Dermis microvascular lymphatic vessel endothelial cell (primary cell): ENCODE measurements around the gene ADRM1. TPM values are rescaled to one million over a fixed set of nuclear protein-coding genes. Genes with fewer than 3 reads are reported as not detected.

ENCODE experiments used
- DNase-seq, 2 donors: peaks; one replicate each; pipeline versions ENCODE4 v3.0.0 to v3.0.0-alpha.2; 2010; ENCODE audit warnings: low read depth in 2 of 2
- total RNA-seq: library from RNA; depleted of rRNA; stranded (reverse); fragments of >200 nt; gene quantifications from 2 replicates; pipeline ENCODE4 v1.2.1, GENCODE V29; 2014

The ADRM1 gene
- total RNA-seq, 1 donor from 2014 or later = 94.1 TPM

DNA sequence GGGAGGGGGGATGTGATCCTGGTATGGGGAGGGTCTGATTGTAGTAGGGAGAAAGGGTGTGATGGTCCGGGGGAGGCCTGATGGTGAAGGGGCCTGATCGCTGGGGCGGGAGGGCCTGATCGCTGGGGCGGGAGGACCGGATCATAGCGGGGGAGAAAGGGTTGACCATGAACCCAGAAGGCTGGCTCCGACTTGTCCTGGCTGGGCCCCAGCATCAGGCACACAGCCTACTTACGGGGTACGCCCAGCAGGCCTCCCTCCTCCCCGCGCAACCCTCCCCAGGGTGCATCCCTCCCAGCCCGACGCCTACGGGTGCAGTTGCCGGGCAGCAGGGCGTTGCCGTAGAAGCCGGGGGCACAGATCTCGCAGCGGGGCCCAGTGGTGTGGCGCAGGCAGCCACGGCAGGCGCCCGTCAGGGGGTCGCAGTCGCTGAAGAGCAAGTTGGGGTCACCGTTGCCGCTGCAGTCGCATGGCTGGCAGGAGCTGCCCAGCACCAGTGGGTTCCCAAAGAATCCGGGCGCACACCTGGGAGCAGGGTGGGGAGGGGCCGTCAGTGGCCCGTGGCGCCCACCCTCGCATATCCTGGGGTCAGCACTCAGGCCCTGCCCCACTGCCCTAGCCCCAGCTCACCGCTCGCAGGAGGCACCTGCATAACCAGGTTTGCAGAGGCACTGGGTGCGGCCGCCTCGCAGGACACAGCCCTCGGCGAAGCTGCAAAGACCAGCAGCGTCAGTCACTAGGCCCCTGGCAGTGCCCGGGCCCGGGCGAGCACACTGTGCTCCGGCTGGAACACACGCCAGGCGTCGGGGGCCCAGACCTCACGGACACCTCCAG is 20.6 kb downstream of the ADRM1 start:
- DNase-seq = no peak

DNA sequence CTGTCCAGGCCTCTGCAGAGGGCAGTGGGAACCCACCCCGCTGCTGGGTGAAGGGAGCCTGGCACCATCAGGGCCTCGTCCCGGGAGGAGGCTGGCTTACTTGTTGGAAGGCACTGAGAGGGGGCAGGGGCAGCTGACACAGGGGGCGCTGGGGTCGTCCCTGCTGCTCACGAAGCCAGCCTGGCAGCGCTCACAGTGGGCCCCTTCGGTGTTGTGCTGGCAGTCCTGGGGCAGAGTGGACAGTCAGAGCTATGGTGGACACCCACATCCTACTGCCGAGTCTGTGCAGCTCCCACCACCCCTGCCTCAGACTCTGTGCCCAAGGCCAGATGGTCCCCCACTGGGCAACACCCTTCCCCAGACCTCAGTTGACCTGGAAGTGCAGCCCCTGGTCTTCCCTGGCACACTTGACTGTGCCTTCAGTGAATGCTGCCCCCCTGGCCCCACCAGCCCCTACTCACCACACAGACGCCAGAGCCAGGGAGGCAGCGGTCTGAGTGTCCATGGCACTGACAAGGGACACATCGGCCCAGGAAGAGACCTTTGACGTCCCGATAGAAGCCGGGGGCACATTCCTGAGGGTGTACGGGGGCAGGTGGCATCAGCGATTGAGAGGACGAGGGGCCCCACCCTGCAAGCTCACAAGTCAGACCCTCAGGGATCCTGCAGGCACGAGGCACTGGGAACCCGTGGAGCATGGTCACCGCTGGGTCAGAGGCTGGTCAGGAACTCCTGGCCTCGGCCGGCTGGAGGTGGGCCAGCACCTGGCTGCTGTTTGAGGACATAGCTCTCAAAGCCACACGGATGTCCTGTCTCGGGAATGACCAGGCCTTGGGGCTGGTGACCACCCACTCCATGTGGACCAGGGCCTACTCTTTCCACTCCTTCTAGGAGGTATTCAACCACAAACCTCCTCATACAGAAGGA is 21.4 kb downstream of the ADRM1 start:
- no peak for DNase-seq

DNA sequence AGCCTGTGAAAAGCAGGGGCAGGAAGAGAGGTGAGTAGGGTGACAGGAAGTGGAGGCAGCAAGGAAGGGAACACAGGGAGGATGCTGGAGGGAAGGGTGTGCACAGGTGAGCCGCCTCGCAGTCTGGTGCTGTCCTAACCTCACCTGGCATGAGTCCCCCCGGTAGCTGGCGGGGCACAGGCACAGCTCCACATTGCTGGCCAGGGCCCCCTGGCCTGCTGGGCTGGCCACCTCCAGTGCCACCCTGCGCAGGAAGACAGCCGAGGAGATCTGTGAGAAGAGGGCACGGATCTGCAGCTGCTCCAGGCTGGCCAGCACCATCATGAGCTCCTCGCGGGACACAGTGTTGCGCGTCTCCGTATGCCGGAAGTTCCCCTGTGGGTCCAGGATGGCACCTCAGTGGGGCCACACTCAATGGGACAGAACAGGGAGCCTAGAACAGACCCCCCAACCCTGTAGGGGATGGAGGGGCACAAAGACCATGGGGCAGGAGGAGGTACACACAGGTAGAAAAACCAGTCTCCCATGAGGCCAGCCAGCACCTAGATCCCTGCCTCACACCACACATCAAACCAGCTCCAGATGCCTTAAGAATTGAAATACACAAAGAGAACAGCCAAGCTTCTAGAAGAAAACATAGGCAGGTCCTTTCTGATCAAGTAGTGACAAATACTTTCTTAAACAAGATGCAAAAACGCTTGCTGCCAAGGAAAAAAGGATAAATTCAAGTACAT is 22.5 kb downstream of the ADRM1 start:
- no peak for DNase-seq

GRCh38 chr20:62326559-62326958 is 23.8 kb downstream of the ADRM1 start:
- DNase-seq = no peak

DNA sequence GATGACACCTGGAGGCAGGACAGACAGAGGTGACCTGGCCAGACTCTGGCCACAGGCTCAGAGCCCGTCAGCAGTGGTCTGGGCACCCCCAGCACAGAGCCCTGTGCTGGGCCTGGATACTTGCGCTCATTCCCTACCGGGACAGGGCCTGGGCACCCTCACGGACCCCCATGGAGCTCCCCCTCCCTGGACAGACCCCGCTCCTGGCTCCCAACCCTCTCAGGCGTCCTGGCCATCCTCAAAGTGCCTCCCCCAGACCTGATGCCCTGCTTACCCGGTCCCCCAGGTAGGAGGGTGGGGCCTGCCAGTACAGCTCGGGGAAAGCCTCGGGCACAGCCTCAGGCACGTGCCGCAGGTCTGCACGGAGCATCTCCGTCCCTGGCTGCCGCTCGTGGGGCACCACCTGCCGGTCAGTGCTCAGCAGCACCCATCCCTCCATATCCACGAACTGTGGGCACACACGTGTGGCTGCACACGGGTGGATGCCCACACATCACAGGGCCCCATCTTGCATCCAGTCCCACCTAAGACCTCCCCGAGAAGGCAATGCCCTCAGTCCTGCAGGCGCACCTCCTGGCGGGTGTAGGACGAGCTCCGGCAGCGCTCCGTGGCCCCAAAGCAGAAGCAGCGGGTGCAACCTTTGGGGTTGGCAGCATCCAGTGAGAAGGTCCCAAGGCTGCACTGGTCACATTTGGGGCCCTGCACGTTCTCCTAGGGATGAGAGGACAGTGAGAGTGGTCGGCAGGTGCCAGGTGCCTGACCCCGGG is 24.3 kb downstream of the ADRM1 start:
- no peak for DNase-seq

DNA sequence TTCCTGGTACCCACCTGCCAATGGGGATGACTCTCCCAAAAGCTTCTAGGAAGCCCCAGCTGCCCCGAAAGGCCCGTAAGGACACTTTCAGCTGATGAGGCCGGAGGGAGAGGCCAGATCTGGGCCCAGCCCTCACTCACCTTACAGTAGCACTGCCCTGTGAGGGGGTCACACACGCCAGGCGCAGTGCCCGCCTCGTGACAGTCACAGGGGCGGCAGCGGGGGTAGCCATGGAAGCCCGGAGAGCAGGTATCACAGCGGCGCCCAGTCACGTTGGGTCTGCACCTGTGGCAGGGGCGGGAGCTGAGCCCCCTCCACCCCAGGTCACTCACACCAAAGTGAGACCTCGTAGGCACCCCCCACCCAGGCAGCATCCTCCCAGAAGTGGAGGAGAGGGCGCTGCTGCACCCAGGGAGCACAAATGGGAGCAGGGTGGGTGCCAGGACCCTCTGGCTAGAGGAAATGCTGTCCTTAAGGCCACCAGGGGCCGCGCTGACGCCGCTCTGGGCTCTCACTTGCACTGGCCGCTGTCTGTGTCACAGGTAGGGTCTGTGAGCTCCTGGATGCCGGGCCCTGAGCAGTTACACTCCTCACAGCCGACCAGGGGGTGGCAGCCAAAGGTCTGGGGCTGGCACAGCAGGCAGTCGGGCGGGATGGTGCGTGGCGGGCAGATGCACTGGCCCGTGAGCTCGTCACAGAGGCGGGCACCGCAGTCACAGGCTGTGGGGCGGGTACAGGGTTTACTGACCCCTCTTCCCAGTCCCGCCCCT is 25.1 kb downstream of the ADRM1 start:
- no peak for DNase-seq

DNA sequence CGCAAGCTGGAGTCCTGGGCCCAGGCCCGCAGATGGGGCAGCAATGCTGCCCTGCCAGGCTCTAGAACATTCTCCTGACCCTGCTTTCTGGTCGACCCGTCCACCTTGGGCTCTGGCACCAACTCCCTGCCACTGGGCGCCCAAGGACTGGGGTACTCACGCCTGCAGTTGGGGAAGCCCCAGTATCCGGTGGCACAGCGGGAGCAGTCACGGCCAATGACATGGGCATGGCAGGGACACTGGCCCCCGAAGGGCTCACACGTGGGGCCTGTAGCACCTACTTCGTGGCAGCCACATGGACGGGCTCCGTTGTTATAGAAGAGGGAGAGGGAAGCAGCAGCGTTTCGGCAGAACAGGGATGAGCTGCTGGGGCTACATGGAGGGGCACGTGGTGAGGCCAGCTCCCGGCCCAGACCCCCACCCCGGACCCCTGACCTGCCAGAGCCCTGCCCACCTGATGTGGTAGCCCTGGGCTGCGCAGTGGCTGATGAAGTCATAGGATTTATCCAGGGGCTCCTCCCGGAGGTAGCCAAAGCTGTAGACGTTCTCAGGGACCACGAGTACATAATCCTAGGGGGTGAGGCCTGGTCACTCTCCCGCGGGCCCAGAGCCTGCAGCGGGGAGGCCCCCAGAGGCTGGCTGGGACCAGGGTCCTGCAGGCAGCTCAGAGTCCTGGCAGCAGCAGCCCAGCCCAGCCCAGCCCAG is 26.0 kb downstream of the ADRM1 start:
- DNase-seq = no peak

DNA sequence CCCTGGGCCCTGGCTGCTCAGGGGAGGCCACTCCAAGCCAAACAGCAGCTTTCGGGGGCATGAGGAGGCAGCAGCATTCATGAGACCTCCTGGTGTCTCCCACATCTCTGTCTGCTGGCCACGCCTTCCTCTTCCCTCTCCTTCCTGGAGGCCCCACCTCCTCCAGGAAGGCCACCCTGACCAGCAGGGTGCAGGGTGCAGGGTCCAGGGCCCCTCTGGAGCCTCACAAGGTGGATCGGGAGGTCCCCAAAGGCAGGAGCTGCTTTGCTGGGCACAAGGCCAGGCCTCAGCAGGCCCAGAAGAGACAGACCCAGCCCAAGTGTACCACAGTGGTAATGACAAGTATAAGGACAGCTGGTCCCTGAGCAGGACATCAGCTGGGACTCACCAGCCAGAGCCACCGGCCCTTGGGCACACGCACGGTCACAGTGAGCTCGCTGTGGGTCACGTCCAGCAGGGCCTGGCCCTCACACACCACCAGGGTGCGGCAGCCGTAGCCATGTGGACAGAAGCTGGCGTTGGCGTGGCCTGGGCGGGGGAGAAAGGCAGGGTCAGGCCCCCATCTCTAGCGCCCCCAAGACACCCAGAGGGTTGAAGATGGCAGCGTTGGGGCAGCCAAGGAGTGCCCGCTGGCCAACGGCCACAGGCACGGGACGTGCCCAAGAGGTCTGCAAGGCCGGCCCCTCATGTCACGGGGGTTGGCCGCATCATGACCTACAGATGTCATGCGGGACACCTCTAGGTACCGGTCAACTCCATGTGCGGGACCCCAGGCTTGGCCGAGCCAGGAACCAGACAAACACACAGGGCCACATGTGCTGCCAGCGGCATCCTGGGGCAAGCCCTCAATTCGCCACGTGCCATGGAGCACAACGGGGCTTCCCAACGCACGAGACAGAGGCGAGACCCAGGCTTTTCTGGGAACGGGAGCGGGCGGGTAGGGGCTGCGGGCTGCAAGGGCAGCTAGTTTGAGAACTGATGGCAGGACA is 26.9 kb downstream of the ADRM1 start:
- DNase-seq = no peak

- DNase-seq = no peak
Observed at GRCh38 chr20:62330576-62331317, 27.9 kb downstream of the ADRM1 start.

DNA sequence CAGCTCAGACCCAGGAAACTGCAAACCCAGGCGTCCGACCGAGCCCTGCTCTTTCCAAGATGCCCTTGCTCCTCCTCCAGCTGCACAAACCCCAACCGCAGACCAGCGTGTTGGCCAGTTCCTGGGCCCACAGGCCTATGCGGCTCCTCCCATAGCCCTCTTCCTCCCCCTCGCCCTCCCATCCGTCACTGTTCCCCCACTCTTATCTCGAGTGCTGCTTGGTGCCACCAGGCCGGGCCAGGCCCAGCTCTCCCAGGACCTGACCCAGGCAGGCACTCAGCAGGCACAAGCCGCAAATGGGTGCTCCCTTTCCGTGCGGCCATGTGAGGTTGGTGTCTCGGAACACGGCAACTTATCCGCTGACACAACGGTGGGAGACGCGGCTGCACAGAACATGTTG is 28.6 kb downstream of the ADRM1 start:
- no peak for DNase-seq

DNA sequence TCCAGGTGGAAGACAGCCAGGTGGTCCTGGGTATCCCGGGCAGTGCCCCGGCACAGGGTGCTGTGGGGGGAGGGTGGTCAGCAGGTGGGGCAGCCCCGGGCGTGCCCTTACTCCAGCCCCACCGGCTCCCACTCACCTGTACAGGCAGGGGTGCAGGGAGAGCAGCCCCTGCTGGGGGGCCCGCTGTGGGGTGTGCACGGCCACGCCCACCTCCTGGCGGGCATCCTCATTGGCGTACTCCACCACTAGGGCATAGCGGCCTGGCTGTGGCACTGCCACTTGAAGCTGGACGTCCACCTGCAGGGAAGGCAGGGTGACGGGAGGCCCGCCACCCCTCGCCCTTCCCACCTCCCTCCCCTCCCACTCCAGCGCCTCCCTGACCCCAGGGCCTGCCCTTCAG is 29.6 kb downstream of the ADRM1 start:
- DNase-seq = no peak

- DNase-seq = no peak
Observed at GRCh38 chr20:62332989-62333819, 30.4 kb downstream of the ADRM1 start.

DNA sequence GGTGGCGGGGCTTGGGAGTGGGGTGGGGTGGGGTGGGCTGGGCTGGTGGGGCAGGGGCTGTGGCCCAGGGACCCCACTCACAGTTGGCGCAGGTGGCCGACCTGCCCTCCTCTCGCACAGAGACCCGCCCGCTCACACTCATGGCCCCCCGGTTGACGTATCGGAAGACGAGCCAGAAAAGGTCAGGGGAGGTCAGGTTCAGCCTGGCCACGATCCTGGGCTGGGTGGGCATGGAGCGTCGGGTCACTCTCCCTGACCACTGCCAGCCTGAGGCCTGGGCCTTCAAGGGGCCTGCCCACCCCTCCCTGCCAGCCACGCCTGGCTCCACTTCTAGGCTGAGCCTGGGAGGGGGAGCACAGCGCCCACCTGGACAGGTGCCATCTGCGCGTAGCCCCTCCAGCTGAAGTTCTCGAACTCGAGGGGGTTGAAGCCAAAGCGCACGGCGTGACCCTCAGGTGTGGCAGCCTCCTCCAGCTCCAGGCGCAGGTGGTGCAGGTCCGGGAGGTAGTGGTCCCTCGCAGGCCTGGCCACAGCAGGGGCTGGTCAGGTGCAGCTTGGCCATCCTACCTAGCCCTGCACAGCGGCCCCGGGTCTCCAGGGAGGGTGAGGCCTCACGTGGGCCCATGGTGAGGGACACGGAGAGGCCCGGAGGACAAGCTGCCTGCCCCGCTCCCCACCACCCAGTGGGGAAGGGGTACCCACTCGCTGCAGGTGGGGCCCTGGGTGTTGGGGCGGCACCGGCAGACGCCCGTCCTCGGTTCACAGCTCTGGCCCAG is 31.2 kb downstream of the ADRM1 start:
- DNase-seq = no peak

- no peak for DNase-seq
Observed at GRCh38 chr20:62334881-62335280, 32.1 kb downstream of the ADRM1 start.

DNA sequence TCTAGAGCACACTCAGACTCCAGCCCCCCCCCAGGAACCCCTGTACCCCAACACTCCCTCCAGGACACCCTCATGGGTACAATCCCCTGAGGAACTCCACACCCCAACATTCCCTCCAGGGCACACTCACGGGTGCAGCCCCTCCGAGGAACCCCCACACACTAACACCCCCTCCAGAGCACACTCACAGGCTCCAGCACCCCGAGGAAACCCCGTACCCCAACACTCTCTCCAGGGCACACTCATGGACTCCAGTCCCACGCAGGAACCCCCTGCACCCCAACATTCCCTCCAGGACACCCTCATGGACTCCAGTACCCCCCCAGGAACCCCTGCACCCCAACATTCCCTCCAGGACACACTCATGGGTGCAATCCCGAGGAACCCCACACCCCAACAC is 32.7 kb downstream of the ADRM1 start:
- DNase-seq = no peak

DNA sequence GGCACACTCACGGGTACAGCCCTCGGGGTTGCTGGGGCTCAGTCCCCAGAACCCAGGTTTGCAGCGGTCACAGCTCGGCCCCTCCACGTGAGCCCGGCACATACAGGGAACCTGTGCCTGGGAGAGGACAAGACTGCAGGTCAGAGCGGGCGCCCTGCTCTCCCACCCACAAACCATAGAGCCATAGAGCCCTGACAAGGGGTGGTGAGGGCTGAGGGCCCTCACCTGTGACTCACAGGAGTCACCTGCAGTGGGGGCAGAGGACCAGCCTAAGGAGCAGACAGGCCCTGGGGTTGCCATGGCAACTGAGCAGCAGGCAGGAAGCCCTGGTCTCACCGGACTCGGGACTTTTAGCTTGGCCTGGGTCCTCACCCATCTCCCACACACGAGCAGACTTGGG is 33.5 kb downstream of the ADRM1 start:
- no peak for DNase-seq
